ENCODE results near the gene YBX2. TPM values are rescaled to one million over a fixed set of nuclear protein-coding genes. Genes with fewer than 3 reads are reported as not detected.

The YBX2 gene
- total RNA-seq, 1 donor from 2014 or later, result 4.3 TPM

GRCh38 chr17:7307686-7308624 is 13.5 kb upstream of the YBX2 start:
- H3K4me3 Mint-ChIP-seq (ENCODE audit: low read depth), result peak overlapping the region; percentile 93
- peaks cover 21% of the 10 kb centered on the region for H3K36me3 Mint-ChIP-seq (ENCODE audit: insufficient read depth)
- peak; percentile 35 for DNase-seq (ENCODE audit: low spot score, unreplicated experiment)
- peak overlapping the region; percentile 99 for H3K27ac Mint-ChIP-seq
- H3K27me3 Mint-ChIP-seq, result no peaks in the 10 kb centered on the region
- TF ChIP-seq CTCF (IDR thresholded peaks at IDR 0.05; ENCODE audit: unreplicated experiment), result peak; percentile 27
- H3K4me1 Mint-ChIP-seq (ENCODE audit: low read depth), result peaks cover 19% of the 10 kb centered on the region
- H3K9me3 Mint-ChIP-seq (ENCODE audit: low read depth), result no peaks in the 10 kb centered on the region

GRCh38 chr17:7306911-7307685 is 12.7 kb upstream of the YBX2 start, which contains the start of gene EIF5A:
TSS of gene EIF5A (plus strand) at chr17:7307628. CDS start at chr17:7309636, 2,008 bp downstream.
- Mint-ChIP-seq H3K4me3 (ENCODE audit: low read depth) (peak within 1 kb of the TSS; percentile 93), H3K27me3 (no peaks in the 10 kb centered on the region), H3K9me3 (ENCODE audit: low read depth) (no peaks in the 10 kb centered on the region), H3K27ac (peak within 1 kb of the TSS; percentile 99), H3K36me3 (ENCODE audit: insufficient read depth) (peaks cover 17% of the 10 kb centered on the region), H3K4me1 (ENCODE audit: low read depth) (peaks cover 19% of the 10 kb centered on the region)
- TF ChIP-seq CTCF (IDR thresholded peaks at IDR 0.05; ENCODE audit: unreplicated experiment), result no peak
- peak; percentile 99 for DNase-seq (ENCODE audit: low spot score, unreplicated experiment)

- no peak for DNase-seq (ENCODE audit: low spot score, unreplicated experiment)
- Mint-ChIP-seq H3K4me1 (ENCODE audit: low read depth) (peaks cover 9% of the 10 kb centered on the region), H3K36me3 (ENCODE audit: insufficient read depth) (peaks cover under 1% of the 10 kb centered on the region), H3K9me3 (ENCODE audit: low read depth) (no peaks in the 10 kb centered on the region), H3K27me3 (peaks cover 9% of the 10 kb centered on the region), H3K4me3 (ENCODE audit: low read depth) (no peak overlapping the region), H3K27ac (no peak overlapping the region)
- TF ChIP-seq CTCF (IDR thresholded peaks at IDR 0.05; ENCODE audit: unreplicated experiment), result no peak
Measured at GRCh38 chr17:7304179-7304578, 9.7 kb upstream of the YBX2 start.

- peak; percentile 98 for TF ChIP-seq CTCF (IDR thresholded peaks at IDR 0.05; ENCODE audit: unreplicated experiment)
- H3K27me3 Mint-ChIP-seq, result peaks cover 50% of the 10 kb centered on the region
- no peak overlapping the region for H3K27ac Mint-ChIP-seq
- DNase-seq (ENCODE audit: low spot score, unreplicated experiment), result peak; percentile 86
- H3K9me3 Mint-ChIP-seq (ENCODE audit: low read depth), result no peaks in the 10 kb centered on the region
- H3K4me3 Mint-ChIP-seq (ENCODE audit: low read depth), result peak overlapping the region; percentile 11
- H3K36me3 Mint-ChIP-seq (ENCODE audit: insufficient read depth), result no peaks in the 10 kb centered on the region
- H3K4me1 Mint-ChIP-seq (ENCODE audit: low read depth), result peaks cover 8% of the 10 kb centered on the region
Measured at GRCh38 chr17:7296189-7296861, 1.9 kb upstream of the YBX2 start.
